Naive thymus-derived CD4-positive, alpha-beta T cell (primary cell): Measurements from ENCODE around the gene NCBP2. TPM values are rescaled to one million over a fixed set of nuclear protein-coding genes. Genes with fewer than 3 reads are reported as not detected.
A peak's percentile ranks its signal among the peaks of the same experiment; 100 is the strongest.

Source experiments
- ATAC-seq: fragments of 150-1000 bp; cut with Tn5 transposase; 2 replicates; pipeline ENCODE4 v1.10.0; 2021; ENCODE audit warnings: mild to moderate bottlenecking, moderate library complexity
- CTCF ChIA-PET: fragments of 350-600 bp; sonication (Branson Sonifier 250); formaldehyde crosslinking; loops from one replicate; lab custom pipeline; 2021; ENCODE audit warnings: antibody characterized with exemption; lab: Charles Lee
- POLR2A ChIA-PET: fragments of 350-600 bp; sonication (Branson Sonifier 250); formaldehyde crosslinking; loops from one replicate; lab custom pipeline; 2021; ENCODE audit warnings: antibody characterized with exemption, inconsistent platforms; lab: Charles Lee
- DNase-seq, 9 donors: peaks; one replicate each; pipeline versions ENCODE4 v3.0.0 to v3.0.0-alpha.2; 2020 to 2022; ENCODE audit warnings: mixed read lengths in 1 of 9
- H3K27ac ChIP-seq: one replicate; pipeline ENCODE4 v1.7.0; 2013; ENCODE audit warnings: mild to moderate bottlenecking, low read depth, low read length, moderate library complexity
- H3K27me3 ChIP-seq, 2 donors: one replicate each; pipeline ENCODE4 v1.7.0; 2013; ENCODE audit warnings: low read length in 2 of 2, mild to moderate bottlenecking in 2 of 2, moderate library complexity in 2 of 2; ENCODE audit not compliant: control insufficient read depth in 2 of 2, insufficient read depth in 2 of 2
- H3K36me3 ChIP-seq, 3 experiments: 1 replicate in 2 of 3; 2 replicates in 1 of 3; pipeline ENCODE4 v1.7.0; 2013; ENCODE audit warnings: low read length in 3 of 3, mild to moderate bottlenecking in 3 of 3, moderate library complexity in 1 of 3; ENCODE audit not compliant: insufficient read depth in 3 of 3, control insufficient read depth in 2 of 3
- H3K4me1 ChIP-seq, 2 donors: one replicate each; pipeline ENCODE4 v1.7.0; 2013; ENCODE audit warnings: low read length in 2 of 2, mild to moderate bottlenecking in 2 of 2, moderate library complexity in 1 of 2; ENCODE audit not compliant: control insufficient read depth in 2 of 2, insufficient read depth in 2 of 2
- H3K4me3 ChIP-seq: 2 replicates; pipeline ENCODE4 v1.7.0; 2013; ENCODE audit warnings: mild to moderate bottlenecking, low read length
- H3K9me3 ChIP-seq, 3 experiments: 1 replicate in 2 of 3; 2 replicates in 1 of 3; pipeline ENCODE4 v1.7.0; 2013; ENCODE audit warnings: low read length in 3 of 3; ENCODE audit not compliant: control insufficient read depth in 2 of 3
- H3K27ac Mint-ChIP-seq, 9 donors: one replicate each; pipeline ENCODE4 v1.8.0; 2020 to 2022; ENCODE audit warnings: mixed read lengths in 9 of 9, mild to moderate bottlenecking in 8 of 9, moderate library complexity in 5 of 9, inconsistent platforms in 2 of 9
- H3K27me3 Mint-ChIP-seq, 5 donors: one replicate each; pipeline ENCODE4 v1.8.0; 2021 to 2022; ENCODE audit warnings: mixed read lengths in 5 of 5, mild to moderate bottlenecking in 1 of 5
- H3K36me3 Mint-ChIP-seq, 5 donors: one replicate each; pipeline ENCODE4 v1.8.0; 2020 to 2022; ENCODE audit warnings: mixed read lengths in 5 of 5, mild to moderate bottlenecking in 3 of 5, inconsistent platforms in 1 of 5
- H3K4me1 Mint-ChIP-seq, 7 donors: one replicate each; pipeline ENCODE4 v1.8.0; 2020 to 2022; ENCODE audit warnings: mixed read lengths in 7 of 7, mild to moderate bottlenecking in 3 of 7, inconsistent platforms in 1 of 7
- H3K4me3 Mint-ChIP-seq, 10 donors: one replicate each; pipeline ENCODE4 v1.8.0; 2020 to 2022; ENCODE audit warnings: mild to moderate bottlenecking in 10 of 10, mixed read lengths in 10 of 10, moderate library complexity in 6 of 10, inconsistent platforms in 2 of 10
- H3K9me3 Mint-ChIP-seq, 11 donors: one replicate each; pipeline ENCODE4 v1.8.0; 2020 to 2022; ENCODE audit warnings: mixed read lengths in 11 of 11, mild to moderate bottlenecking in 4 of 11, inconsistent platforms in 1 of 11, moderate library complexity in 1 of 11
- intact Hi-C, 2 donors: fragments of 100-400 bp; cut with micrococcal nuclease; formaldehyde crosslinking; loops; one replicate each; pipeline ENCODE4 v1.15.1; 2023
- polyA plus RNA-seq, 2 donors: library from polyadenylated mRNA; unstranded; fragments of 300-500 nt; fragmentation: Illumina TruSeq; gene quantifications; one replicate each; pipeline ENCODE4 v1.2.3, GENCODE V29; 2021
- total RNA-seq, 6 experiments: library from RNA in 5 of 6; stranded (reverse) in 5 of 6; gene quantifications; 1 replicate in 5 of 6; 2 replicates in 1 of 6; pipeline ENCODE4 v1.2.3 and lab custom pipeline; 2021 to 2026

NCBP2 gene
- total and polyA plus RNA-seq, 7 experiments from 2014 or later, result 42.9 to 96.9 (median 68.8) TPM

DNA sequence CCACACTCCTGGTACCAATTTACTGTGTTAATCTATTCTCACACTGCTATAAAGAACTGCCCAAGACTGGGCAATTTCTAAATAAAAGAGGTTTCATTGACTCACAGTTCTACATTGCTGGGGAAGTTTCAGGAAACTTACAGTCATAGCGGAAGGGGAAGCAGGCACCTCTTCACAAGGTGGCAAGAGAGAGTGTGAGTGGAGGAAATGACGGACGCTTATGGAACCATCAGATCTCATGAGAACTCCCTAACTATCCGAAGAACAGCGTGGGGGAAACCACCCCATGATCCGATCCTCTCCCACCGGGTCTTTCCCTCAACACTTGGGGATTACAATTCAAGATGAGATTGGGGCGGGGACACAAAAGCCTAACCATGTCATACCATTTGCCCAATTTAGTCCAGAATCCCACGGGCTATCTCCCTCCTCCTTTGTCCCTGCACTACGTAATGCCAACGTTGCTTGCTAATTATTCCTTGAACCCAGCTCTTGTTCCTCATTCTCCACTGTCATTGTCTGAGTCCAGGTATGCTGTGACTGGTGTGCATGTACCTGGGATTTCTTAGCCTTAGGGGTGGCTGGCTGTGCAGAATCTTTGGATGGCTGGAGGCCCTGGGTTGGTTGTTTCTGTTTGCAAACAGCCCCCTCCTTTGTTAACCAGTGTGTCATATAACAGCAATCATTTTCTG is 22.9 kb upstream of the NCBP2 start:
- Mint-ChIP-seq H3K4me1 (peaks cover 0 to 13% (median 5%) of the 10 kb centered on the region in 7 donors), H3K36me3 (peaks cover 0 to 14% (median 0%) of the 10 kb centered on the region in 5 donors), H3K27me3 (peaks cover 0 to 4% (median 1%) of the 10 kb centered on the region in 5 donors), H3K4me3 (no peak overlapping the region), H3K9me3 (no peaks in the 10 kb centered on the region), H3K27ac (no peak overlapping the region)
- no peak for ATAC-seq
- no peak for DNase-seq
- CTCF ChIA-PET, result interaction anchor here (1.4 kb wide), 1 partner anchor 441 kb away, joined by 3 read pairs; no protein-coding TSS in a partner anchor
- Histone ChIP-seq H3K36me3 (no peaks in the 10 kb centered on the region), H3K9me3 (no peaks in the 10 kb centered on the region), H3K27me3 (no peaks in the 10 kb centered on the region), H3K27ac (no peak overlapping the region), H3K4me3 (no peak overlapping the region), H3K4me1 (no peaks in the 10 kb centered on the region)
- POLR2A ChIA-PET, result no interaction called here
- intact Hi-C loops, result no loop called here

DNA sequence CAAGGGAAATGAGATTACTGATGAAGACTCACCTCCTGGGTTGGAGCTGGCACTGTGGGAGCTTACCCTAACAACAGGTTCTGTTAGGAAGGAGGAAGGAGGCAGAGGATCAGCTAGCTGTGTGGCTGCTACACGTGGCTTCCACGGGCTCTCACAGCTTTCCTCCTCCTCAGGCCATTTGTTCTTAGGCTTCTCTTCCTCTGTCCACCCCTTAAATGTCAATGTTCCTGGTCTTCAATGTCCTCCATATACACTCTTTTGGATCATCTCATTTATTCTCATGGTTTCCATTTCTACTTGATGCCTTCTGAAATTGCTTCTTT is 21.3 kb upstream of the NCBP2 start:
- Mint-ChIP-seq H3K27ac (peak overlapping the region in 1 of 9 donors; percentile 20), H3K9me3 (no peaks in the 10 kb centered on the region), H3K4me1 (peaks cover 0 to 10% (median 5%) of the 10 kb centered on the region in 7 donors), H3K36me3 (peaks cover 0 to 14% (median 0%) of the 10 kb centered on the region in 5 donors), H3K27me3 (peaks cover 0 to 4% (median 0%) of the 10 kb centered on the region in 5 donors), H3K4me3 (no peak overlapping the region)
- Histone ChIP-seq H3K4me1 (no peaks in the 10 kb centered on the region), H3K36me3 (no peaks in the 10 kb centered on the region), H3K4me3 (no peak overlapping the region), H3K9me3 (no peaks in the 10 kb centered on the region), H3K27ac (no peak overlapping the region), H3K27me3 (no peaks in the 10 kb centered on the region)
- ChIA-PET POLR2A (no interaction called here), CTCF (interaction anchor here (1.4 kb wide), 1 partner anchor 439 kb away, joined by 3 read pairs; no protein-coding TSS in a partner anchor)
- ATAC-seq (no peak), DNase-seq (no peak)
- intact Hi-C loops, result no loop called here

- H3K36me3 ChIP-seq, result no peaks in the 10 kb centered on the region
- intact Hi-C loops, result no loop called here
- H3K9me3 ChIP-seq, result no peaks in the 10 kb centered on the region
- H3K4me1 ChIP-seq, result no peaks in the 10 kb centered on the region
- no peak overlapping the region for H3K4me3 Mint-ChIP-seq
- H3K4me3 ChIP-seq, result no peak overlapping the region
- H3K4me1 Mint-ChIP-seq, result peaks cover 0 to 9% (median 5%) of the 10 kb centered on the region in 7 donors
- ChIA-PET CTCF (no interaction called here), POLR2A (no interaction called here)
- H3K9me3 Mint-ChIP-seq, result no peaks in the 10 kb centered on the region
- no peak overlapping the region for H3K27ac Mint-ChIP-seq
- no peak for ATAC-seq
- H3K36me3 Mint-ChIP-seq, result peaks cover 0 to 14% (median 0%) of the 10 kb centered on the region in 5 donors
- H3K27me3 ChIP-seq, result no peaks in the 10 kb centered on the region
- no peak for DNase-seq
- H3K27ac ChIP-seq, result no peak overlapping the region
- peaks cover 0 to 4% (median 0%) of the 10 kb centered on the region in 5 donors for H3K27me3 Mint-ChIP-seq
These were observed 20.8 kb upstream of the NCBP2 start for GRCh38 chr3:196962930-196963630.

GRCh38 chr3:196962108-196962929 is 20.0 kb upstream of the NCBP2 start:
- Mint-ChIP-seq H3K27ac (no peak overlapping the region), H3K9me3 (no peaks in the 10 kb centered on the region), H3K4me3 (no peak overlapping the region), H3K27me3 (no peaks in the 10 kb centered on the region), H3K4me1 (peaks cover 0 to 4% (median 0%) of the 10 kb centered on the region in 7 donors), H3K36me3 (peaks cover 0 to 11% (median 0%) of the 10 kb centered on the region in 5 donors)
- Histone ChIP-seq H3K27me3 (no peaks in the 10 kb centered on the region), H3K9me3 (no peaks in the 10 kb centered on the region), H3K27ac (no peak overlapping the region), H3K4me1 (no peaks in the 10 kb centered on the region), H3K36me3 (no peaks in the 10 kb centered on the region), H3K4me3 (no peak overlapping the region)
- intact Hi-C loops, result no loop called here
- no peak for ATAC-seq
- ChIA-PET CTCF (no interaction called here), POLR2A (no interaction called here)
- DNase-seq, result no peak

GRCh38 chr3:196954832-196955231 is 12.5 kb upstream of the NCBP2 start:
- no peak for ATAC-seq
- Mint-ChIP-seq H3K4me3 (no peak overlapping the region), H3K36me3 (peaks cover 0 to 4% (median 0%) of the 10 kb centered on the region in 5 donors), H3K27ac (no peak overlapping the region), H3K9me3 (peaks cover 0 to 1% (median 0%) of the 10 kb centered on the region in 11 donors), H3K4me1 (peaks cover 0 to 4% (median 0%) of the 10 kb centered on the region in 7 donors), H3K27me3 (peaks cover 0 to 17% (median 0%) of the 10 kb centered on the region in 5 donors)
- Histone ChIP-seq H3K9me3 (no peaks in the 10 kb centered on the region), H3K27me3 (no peaks in the 10 kb centered on the region), H3K4me3 (no peak overlapping the region), H3K4me1 (no peaks in the 10 kb centered on the region), H3K36me3 (no peaks in the 10 kb centered on the region), H3K27ac (no peak overlapping the region)
- no peak for DNase-seq
- ChIA-PET CTCF (no interaction called here), POLR2A (interaction anchor here (0.6 kb wide), 1 partner anchor 214 kb away, joined by 3 read pairs; no protein-coding TSS in a partner anchor)
- intact Hi-C loops, result no loop called here

- Mint-ChIP-seq H3K4me3 (no peak overlapping the region), H3K9me3 (peaks cover 0 to 1% (median 0%) of the 10 kb centered on the region in 11 donors), H3K36me3 (peaks cover 0 to 3% (median 0%) of the 10 kb centered on the region in 5 donors), H3K27ac (no peak overlapping the region), H3K4me1 (peaks cover 0 to 7% (median 0%) of the 10 kb centered on the region in 7 donors), H3K27me3 (peaks cover 0 to 13% (median 0%) of the 10 kb centered on the region in 5 donors)
- no peak overlapping the region for H3K4me3 ChIP-seq
- no peaks in the 10 kb centered on the region for H3K9me3 ChIP-seq
- no peaks in the 10 kb centered on the region for H3K4me1 ChIP-seq
- ATAC-seq (no peak), DNase-seq (no peak)
- ChIA-PET POLR2A (interaction anchor here (1.2 to 2.9 kb wide), 2 partner anchors 9 to 83 kb away, joined by 3 to 12 read pairs; partner anchors contain the start of genes NCBP2 and SENP5), CTCF (no interaction called here)
- no peaks in the 10 kb centered on the region for H3K36me3 ChIP-seq
- H3K27me3 ChIP-seq, result no peaks in the 10 kb centered on the region
- H3K27ac ChIP-seq, result no peak overlapping the region
- intact Hi-C loops, result no loop called here
These were observed 9.0 kb upstream of the NCBP2 start for GRCh38 chr3:196951371-196951770.
